ENCODE results near the gene GM2A.

DNA sequence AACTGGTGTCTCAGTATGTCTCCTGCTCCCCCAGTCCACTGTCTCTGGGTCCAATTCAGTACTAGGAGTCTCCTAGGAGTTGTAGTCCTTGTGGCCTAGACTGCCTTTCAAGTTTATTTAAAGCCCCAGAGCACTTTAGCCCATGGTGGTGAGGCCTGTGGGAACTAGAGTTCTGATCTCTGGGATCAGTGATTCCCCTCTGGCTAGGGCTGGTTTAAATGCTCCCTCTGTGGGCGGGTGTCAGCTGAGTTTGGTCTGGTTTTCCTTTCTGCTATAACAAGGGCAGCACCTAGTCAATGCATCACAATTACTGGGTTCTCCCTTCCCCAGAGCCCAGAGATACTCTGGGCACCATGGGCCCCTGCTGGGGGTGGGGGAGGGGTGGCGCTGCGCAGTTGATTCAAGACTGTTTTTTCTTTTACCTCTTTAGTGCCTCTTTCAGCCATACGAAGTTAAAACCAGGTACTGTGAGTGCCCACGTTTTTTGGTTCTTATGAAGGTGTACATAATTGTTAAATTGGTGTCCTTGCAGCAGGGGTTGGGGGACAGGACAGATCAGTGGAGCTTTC, 59.9 kb downstream of the GM2A start:
- TF ChIP-seq YY1 (IDR thresholded peaks at IDR 0.05; ENCODE audit: low read depth, low read length) (no peak), EP300 (IDR thresholded peaks at IDR 0.05; ENCODE audit: borderline replicate concordance in 1 of 2, low read depth in 2 of 2, low read length in 2 of 2) (no peak), POLR2A (IDR thresholded peaks at IDR 0.05; ENCODE audit: control extremely low read depth in 1 of 2, low read depth in 2 of 2, low read length in 2 of 2) (no peak), TEAD4 (IDR thresholded peaks at IDR 0.05; ENCODE audit: low read depth, low read length) (no peak)
- TF ChIP-seq, protein P1, sequence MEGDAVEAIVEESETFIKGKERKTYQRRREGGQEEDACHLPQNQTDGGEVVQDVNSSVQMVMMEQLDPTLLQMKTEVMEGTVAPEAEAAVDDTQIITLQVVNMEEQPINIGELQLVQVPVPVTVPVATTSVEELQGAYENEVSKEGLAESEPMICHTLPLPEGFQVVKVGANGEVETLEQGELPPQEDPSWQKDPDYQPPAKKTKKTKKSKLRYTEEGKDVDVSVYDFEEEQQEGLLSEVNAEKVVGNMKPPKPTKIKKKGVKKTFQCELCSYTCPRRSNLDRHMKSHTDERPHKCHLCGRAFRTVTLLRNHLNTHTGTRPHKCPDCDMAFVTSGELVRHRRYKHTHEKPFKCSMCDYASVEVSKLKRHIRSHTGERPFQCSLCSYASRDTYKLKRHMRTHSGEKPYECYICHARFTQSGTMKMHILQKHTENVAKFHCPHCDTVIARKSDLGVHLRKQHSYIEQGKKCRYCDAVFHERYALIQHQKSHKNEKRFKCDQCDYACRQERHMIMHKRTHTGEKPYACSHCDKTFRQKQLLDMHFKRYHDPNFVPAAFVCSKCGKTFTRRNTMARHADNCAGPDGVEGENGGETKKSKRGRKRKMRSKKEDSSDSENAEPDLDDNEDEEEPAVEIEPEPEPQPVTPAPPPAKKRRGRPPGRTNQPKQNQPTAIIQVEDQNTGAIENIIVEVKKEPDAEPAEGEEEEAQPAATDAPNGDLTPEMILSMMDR (IDR thresholded peaks at IDR 0.05; ENCODE audit: control extremely low read depth in 1 of 3, insufficient read depth in 1 of 3, low read depth in 1 of 3, low read length in 3 of 3) = no peak
